ENCODE measurements around the gene CCL8.

The CCL8 gene

GRCh38 chr17:34319039-34319483 is at the start of gene CCL8:
Gene CCL8, plus strand, starts transcription at chr17:34319435. Its CDS starts 67 bp downstream, at chr17:34319502.
- no peak for DNase-seq

- no peak for DNase-seq
Measured at GRCh38 chr17:34269969-34270368, 49.3 kb upstream of the CCL8 start, which contains the start of gene CCL7. Gene CCL7, plus strand, starts transcription at chr17:34270221. Its CDS starts 70 bp downstream, at chr17:34270291.

- DNase-seq: no peak
Measured at GRCh38 chr17:34275881-34276280, 43.4 kb upstream of the CCL8 start.

- no peak for DNase-seq
Measured at GRCh38 chr17:34276826-34277225, 42.4 kb upstream of the CCL8 start.

- no peak for DNase-seq
Measured at GRCh38 chr17:34283571-34283970, 35.7 kb upstream of the CCL8 start.

- DNase-seq: no peak
Measured at GRCh38 chr17:34285286-34285792, 33.9 kb upstream of the CCL8 start, which contains the start of gene CCL11. Gene CCL11, plus strand, starts transcription at chr17:34285742. Its CDS starts 67 bp downstream, at chr17:34285809.

- no peak for DNase-seq
Measured at GRCh38 chr17:34287875-34288274, 31.4 kb upstream of the CCL8 start.

GRCh38 chr17:34290586-34290985 is 28.6 kb upstream of the CCL8 start:
- no peak for DNase-seq

GRCh38 chr17:34291721-34292348 is 27.4 kb upstream of the CCL8 start:
- no peak for DNase-seq

- DNase-seq: no peak
Measured at GRCh38 chr17:34299027-34299426, 20.2 kb upstream of the CCL8 start.

GRCh38 chr17:34299956-34300577 is 19.2 kb upstream of the CCL8 start:
- no peak for DNase-seq

GRCh38 chr17:34300652-34301370 is 18.4 kb upstream of the CCL8 start:
- DNase-seq: no peak

GRCh38 chr17:34301986-34302385 is 17.2 kb upstream of the CCL8 start:
- DNase-seq: no peak

GRCh38 chr17:34302636-34303035 is 16.6 kb upstream of the CCL8 start:
- no peak for DNase-seq

- DNase-seq: no peak
Measured at GRCh38 chr17:34303606-34304005, 15.6 kb upstream of the CCL8 start.

- no peak for DNase-seq
Measured at GRCh38 chr17:34305061-34305460, 14.2 kb upstream of the CCL8 start.

- no peak for DNase-seq
Measured at GRCh38 chr17:34305606-34306005, 13.6 kb upstream of the CCL8 start.

GRCh38 chr17:34306466-34306865 is 12.8 kb upstream of the CCL8 start:
- no peak for DNase-seq

- no peak for DNase-seq
Measured at GRCh38 chr17:34307110-34307509, 12.1 kb upstream of the CCL8 start.

GRCh38 chr17:34308371-34308770 is 10.9 kb upstream of the CCL8 start:
- no peak for DNase-seq

GRCh38 chr17:34311291-34311690 is 7.9 kb upstream of the CCL8 start:
- no peak for DNase-seq

GRCh38 chr17:34312080-34312479 is 7.2 kb upstream of the CCL8 start:
- no peak for DNase-seq

GRCh38 chr17:34313164-34313563 is 6.1 kb upstream of the CCL8 start:
- DNase-seq: no peak

- no peak for DNase-seq
Measured at GRCh38 chr17:34314279-34314678, 5.0 kb upstream of the CCL8 start.

Data from stimulated activated CD4-positive, alpha-beta T cell treated with anti-CD3 and anti-CD28 coated beads, Interleukin-4, amount 100 ng/mL, for 1 hour (primary cell).